Measurements from ENCODE around the gene NEDD9. TPM values are rescaled to one million over a fixed set of nuclear protein-coding genes. Genes with fewer than 3 reads are reported as not detected.

NEDD9 gene
- total RNA-seq, 1 experiment from 2014 or later, result 0.17 TPM

DNA sequence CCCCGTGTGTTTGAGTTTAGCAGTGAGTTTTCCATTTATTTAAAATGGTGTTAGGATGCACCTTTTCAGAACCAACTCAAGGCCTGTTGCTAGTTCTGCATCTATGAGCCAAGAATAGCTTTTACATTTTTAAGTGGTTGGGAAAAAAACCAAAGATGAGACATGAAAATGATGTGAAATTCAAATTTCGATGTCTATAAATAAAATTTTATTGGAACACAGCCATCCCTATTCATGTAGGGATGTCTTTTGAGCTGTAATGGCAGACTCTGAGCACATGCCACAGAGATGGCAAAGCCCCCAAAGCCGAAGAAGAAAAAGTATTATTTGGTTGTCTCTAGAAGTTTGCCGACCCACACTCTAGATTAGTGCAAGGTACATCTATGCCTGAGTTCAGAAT is 5.0 kb upstream of the NEDD9 start:
- H3K27ac ChIP-seq (ENCODE audit: low read depth, low read length), result no peak overlapping the region
- ChIA-PET RAD21 (ENCODE audit: low non-redundant PET in 1 of 2, low total read pairs in 2 of 2, uncharacterized antibody in 2 of 2, unreplicated experiment in 2 of 2) (no interaction called here), POLR2A (no interaction called here), CTCF (no interaction called here)
- DNase-seq (ENCODE audit: low read depth, low spot score) (no peak), ATAC-seq (no peak)
- no peaks in the 10 kb centered on the region; a peak in 2 of 4 replicates for H3K4me1 ChIP-seq (ENCODE audit: control insufficient read depth in 1 of 2, insufficient read depth in 2 of 2, low read length in 2 of 2)
- H4K20me1 ChIP-seq (ENCODE audit: insufficient read depth), result no peaks in the 10 kb centered on the region
- H3K4me2 ChIP-seq (ENCODE audit: low read length), result no peak overlapping the region
- H3K4me3 ChIP-seq (replicated peaks in 1 of 2; ENCODE audit: low read depth in 1 of 2, low read length in 2 of 2), result no peak overlapping the region
- no peaks in the 10 kb centered on the region for H3K9me2 ChIP-seq (ENCODE audit: insufficient read depth)
- no peak overlapping the region for H2AFZ ChIP-seq (ENCODE audit: low read depth, low read length, poor library complexity, severe bottlenecking)
- BruUV-seq (replicated peaks), result no TSS peak
- H3K36me3 ChIP-seq (ENCODE audit: control insufficient read depth in 1 of 2, insufficient read depth in 2 of 2, low read length in 2 of 2), result no peaks in the 10 kb centered on the region
- H3K27me3 ChIP-seq (ENCODE audit: insufficient read depth, low read length), result no peaks in the 10 kb centered on the region
- no peak overlapping the region for H3K9ac ChIP-seq (ENCODE audit: low read length)
- TF ChIP-seq SP1 (IDR thresholded peaks at IDR 0.05; ENCODE audit: low read depth) (no peak), CBX3 (IDR thresholded peaks at IDR 0.05; ENCODE audit: low read depth) (no peak), SRF (IDR thresholded peaks at IDR 0.05; ENCODE audit: low read depth) (no peak), ELF1 (IDR thresholded peaks at IDR 0.05; ENCODE audit: borderline replicate concordance, low read depth) (no peak), YY1 (IDR thresholded peaks at IDR 0.05; ENCODE audit: extremely low read depth, insufficient replicate concordance, low read depth, low read length) (no peak), POLR2AphosphoS5 (IDR thresholded peaks at IDR 0.05; ENCODE audit: low read depth, low read length) (no peak), JUND (IDR thresholded peaks at IDR 0.05) (no peak), FOSL1 (IDR thresholded peaks at IDR 0.05; ENCODE audit: low read depth) (no peak), ZFX (IDR thresholded peaks at IDR 0.05) (no peak), TCF7L2 (IDR thresholded peaks at IDR 0.05; ENCODE audit: borderline replicate concordance, extremely low read depth, insufficient read depth, insufficient read length) (no peak), ZNF274 (IDR thresholded peaks at IDR 0.05; ENCODE audit: low read depth, low read length) (no peak), EZH2 (IDR thresholded peaks at IDR 0.05) (no peak), POLR2A (IDR thresholded peaks at IDR 0.05; ENCODE audit: borderline replicate concordance, extremely low read depth, insufficient read depth, insufficient read length) (no peak), RAD21 (IDR thresholded peaks at IDR 0.05; ENCODE audit: low read depth) (no peak), SIN3A (IDR thresholded peaks at IDR 0.05; ENCODE audit: low read depth) (no peak), EZH2phosphoT487 (IDR thresholded peaks at IDR 0.05; ENCODE audit: borderline replicate concordance) (no peak)
- TF ChIP-seq, protein P1, sequence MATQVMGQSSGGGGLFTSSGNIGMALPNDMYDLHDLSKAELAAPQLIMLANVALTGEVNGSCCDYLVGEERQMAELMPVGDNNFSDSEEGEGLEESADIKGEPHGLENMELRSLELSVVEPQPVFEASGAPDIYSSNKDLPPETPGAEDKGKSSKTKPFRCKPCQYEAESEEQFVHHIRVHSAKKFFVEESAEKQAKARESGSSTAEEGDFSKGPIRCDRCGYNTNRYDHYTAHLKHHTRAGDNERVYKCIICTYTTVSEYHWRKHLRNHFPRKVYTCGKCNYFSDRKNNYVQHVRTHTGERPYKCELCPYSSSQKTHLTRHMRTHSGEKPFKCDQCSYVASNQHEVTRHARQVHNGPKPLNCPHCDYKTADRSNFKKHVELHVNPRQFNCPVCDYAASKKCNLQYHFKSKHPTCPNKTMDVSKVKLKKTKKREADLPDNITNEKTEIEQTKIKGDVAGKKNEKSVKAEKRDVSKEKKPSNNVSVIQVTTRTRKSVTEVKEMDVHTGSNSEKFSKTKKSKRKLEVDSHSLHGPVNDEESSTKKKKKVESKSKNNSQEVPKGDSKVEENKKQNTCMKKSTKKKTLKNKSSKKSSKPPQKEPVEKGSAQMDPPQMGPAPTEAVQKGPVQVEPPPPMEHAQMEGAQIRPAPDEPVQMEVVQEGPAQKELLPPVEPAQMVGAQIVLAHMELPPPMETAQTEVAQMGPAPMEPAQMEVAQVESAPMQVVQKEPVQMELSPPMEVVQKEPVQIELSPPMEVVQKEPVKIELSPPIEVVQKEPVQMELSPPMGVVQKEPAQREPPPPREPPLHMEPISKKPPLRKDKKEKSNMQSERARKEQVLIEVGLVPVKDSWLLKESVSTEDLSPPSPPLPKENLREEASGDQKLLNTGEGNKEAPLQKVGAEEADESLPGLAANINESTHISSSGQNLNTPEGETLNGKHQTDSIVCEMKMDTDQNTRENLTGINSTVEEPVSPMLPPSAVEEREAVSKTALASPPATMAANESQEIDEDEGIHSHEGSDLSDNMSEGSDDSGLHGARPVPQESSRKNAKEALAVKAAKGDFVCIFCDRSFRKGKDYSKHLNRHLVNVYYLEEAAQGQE (IDR thresholded peaks at IDR 0.05; ENCODE audit: low read depth), result no peak
- TF ChIP-seq, protein P2, sequence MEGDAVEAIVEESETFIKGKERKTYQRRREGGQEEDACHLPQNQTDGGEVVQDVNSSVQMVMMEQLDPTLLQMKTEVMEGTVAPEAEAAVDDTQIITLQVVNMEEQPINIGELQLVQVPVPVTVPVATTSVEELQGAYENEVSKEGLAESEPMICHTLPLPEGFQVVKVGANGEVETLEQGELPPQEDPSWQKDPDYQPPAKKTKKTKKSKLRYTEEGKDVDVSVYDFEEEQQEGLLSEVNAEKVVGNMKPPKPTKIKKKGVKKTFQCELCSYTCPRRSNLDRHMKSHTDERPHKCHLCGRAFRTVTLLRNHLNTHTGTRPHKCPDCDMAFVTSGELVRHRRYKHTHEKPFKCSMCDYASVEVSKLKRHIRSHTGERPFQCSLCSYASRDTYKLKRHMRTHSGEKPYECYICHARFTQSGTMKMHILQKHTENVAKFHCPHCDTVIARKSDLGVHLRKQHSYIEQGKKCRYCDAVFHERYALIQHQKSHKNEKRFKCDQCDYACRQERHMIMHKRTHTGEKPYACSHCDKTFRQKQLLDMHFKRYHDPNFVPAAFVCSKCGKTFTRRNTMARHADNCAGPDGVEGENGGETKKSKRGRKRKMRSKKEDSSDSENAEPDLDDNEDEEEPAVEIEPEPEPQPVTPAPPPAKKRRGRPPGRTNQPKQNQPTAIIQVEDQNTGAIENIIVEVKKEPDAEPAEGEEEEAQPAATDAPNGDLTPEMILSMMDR (IDR thresholded peaks at IDR 0.05 in 2 of 3, conservative IDR thresholded peaks at IDR 0.05 in 1 of 3; ENCODE audit: borderline replicate concordance in 1 of 3, insufficient read depth in 1 of 3, low read depth in 2 of 3, low read length in 2 of 3), result no peak
- TF ChIP-seq, protein P3, sequence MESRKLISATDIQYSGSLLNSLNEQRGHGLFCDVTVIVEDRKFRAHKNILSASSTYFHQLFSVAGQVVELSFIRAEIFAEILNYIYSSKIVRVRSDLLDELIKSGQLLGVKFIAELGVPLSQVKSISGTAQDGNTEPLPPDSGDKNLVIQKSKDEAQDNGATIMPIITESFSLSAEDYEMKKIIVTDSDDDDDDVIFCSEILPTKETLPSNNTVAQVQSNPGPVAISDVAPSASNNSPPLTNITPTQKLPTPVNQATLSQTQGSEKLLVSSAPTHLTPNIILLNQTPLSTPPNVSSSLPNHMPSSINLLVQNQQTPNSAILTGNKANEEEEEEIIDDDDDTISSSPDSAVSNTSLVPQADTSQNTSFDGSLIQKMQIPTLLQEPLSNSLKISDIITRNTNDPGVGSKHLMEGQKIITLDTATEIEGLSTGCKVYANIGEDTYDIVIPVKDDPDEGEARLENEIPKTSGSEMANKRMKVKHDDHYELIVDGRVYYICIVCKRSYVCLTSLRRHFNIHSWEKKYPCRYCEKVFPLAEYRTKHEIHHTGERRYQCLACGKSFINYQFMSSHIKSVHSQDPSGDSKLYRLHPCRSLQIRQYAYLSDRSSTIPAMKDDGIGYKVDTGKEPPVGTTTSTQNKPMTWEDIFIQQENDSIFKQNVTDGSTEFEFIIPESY (IDR thresholded peaks at IDR 0.05; ENCODE audit: extremely low read depth, insufficient replicate concordance, low read length), result no peak
- TF ChIP-seq, protein P4, sequence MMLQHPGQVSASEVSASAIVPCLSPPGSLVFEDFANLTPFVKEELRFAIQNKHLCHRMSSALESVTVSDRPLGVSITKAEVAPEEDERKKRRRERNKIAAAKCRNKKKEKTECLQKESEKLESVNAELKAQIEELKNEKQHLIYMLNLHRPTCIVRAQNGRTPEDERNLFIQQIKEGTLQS (IDR thresholded peaks at IDR 0.05), result no peak
- H3K9me3 ChIP-seq (ENCODE audit: control insufficient read depth in 1 of 2, insufficient read depth in 1 of 2, low read depth in 1 of 2, low read length in 2 of 2), result no peaks in the 10 kb centered on the region
- intact Hi-C loops (cut with micrococcal nuclease), result no loop called here
- no peaks in the 10 kb centered on the region for H3K79me2 ChIP-seq (ENCODE audit: insufficient read depth, low read length)

All from HCT116 (cell line).